Ovary (tissue), 3 donors: Measurements from ENCODE around the gene CCDC12.

Experiments used
- CTCF ChIP-seq, 3 donors: fragments of 450-650 bp in 2 of 3; fragments of 200-600 bp in 1 of 3; IDR thresholded peaks; one replicate each; pipeline versions ENCODE4 v1.5.1 to v1.8.0; 2016 to 2022; ENCODE audit warnings: antibody characterized with exemption in 3 of 3, mild to moderate bottlenecking in 1 of 3
- POLR2A ChIP-seq: fragments of 450-650 bp; IDR thresholded peaks from one replicate; pipeline ENCODE4 v1.6.1; 2017; ENCODE audit warnings: antibody characterized with exemption, mild to moderate bottlenecking, moderate library complexity
- donor health status: DM: no; HTN: no; CAD: no.

DNA sequence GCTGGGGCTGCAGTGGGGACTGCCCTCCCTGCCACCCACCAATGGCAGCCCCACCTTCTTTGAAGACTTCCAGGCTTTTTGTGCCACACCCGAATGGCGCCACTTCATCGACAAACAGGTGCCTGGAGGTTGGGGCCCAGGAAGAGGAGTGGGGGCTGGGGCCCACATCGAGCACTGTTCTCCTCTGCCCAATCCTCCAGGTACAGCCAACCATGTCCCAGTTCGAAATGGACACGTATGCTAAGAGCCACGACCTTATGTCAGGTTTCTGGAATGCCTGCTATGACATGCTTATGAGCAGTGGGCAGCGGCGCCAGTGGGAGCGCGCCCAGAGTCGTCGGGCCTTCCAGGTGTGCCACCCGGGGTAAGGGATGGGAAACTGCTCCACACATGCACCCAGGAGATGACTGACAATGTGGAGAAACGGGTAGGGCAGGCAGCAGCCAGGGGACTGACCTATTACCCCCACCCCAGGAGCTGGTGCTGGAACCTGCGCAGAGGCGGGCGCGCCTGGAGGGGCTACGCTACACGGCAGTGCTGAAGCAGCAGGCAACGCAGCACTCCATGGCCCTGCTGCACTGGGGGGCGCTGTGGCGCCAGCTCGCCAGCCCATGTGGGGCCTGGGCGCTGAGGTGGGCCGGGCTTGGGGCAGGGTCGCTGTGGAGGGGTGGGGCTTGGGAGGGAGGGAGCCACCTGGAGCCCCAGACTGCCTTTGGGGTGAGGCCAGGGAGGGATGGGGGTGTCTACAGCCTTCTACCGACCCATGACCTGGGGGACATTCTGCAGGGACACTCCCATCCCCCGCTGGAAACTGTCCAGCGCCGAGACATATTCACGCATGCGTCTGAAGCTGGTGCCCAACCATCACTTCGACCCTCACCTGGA is 25.9 kb upstream of the CCDC12 start:
- no peak for TF ChIP-seq CTCF (IDR thresholded peaks at IDR 0.05)
- TF ChIP-seq POLR2A = no peak
